H9 (cell line): ENCODE results near the gene FKBP8. TPM values are rescaled to one million over a fixed set of nuclear protein-coding genes. Genes with fewer than 3 reads are reported as not detected.

Source experiments
- DNase-seq: peaks from one replicate; pipeline ENCODE4 v3.0.0-alpha.2; 2017
- H2AFZ ChIP-seq: one replicate; pipeline ENCODE4 v1.6.1; 2013; ENCODE audit warnings: mild to moderate bottlenecking, low read length, control low read depth, moderate library complexity
- H2AK5ac ChIP-seq: 2 replicates; pipeline ENCODE4 v1.6.1; 2013; ENCODE audit warnings: low read length, control low read depth, mixed read lengths; ENCODE audit not compliant: insufficient read length
- H2BK120ac ChIP-seq: one replicate; pipeline ENCODE4 v1.6.1; 2013; ENCODE audit warnings: low read depth, mild to moderate bottlenecking, low read length, control low read depth, inconsistent platforms; ENCODE audit not compliant: poor library complexity, severe bottlenecking
- H2BK12ac ChIP-seq: 2 replicates; pipeline ENCODE4 v1.6.1; 2013; ENCODE audit warnings: low read length, control low read depth, mixed read lengths, low read depth; ENCODE audit not compliant: insufficient read length
- H2BK15ac ChIP-seq: 2 replicates; pipeline ENCODE4 v1.6.1; 2013; ENCODE audit warnings: low read depth, low read length, control low read depth
- H2BK20ac ChIP-seq: one replicate; pipeline ENCODE4 v1.6.1; 2013; ENCODE audit warnings: low read depth, mild to moderate bottlenecking, low read length, control low read depth, inconsistent platforms; ENCODE audit not compliant: poor library complexity, severe bottlenecking
- H2BK5ac ChIP-seq: 2 replicates; pipeline ENCODE4 v1.6.1; 2013; ENCODE audit warnings: low read length, control low read depth, mixed read lengths; ENCODE audit not compliant: insufficient read length
- H3K14ac ChIP-seq: 2 replicates; pipeline ENCODE4 v1.6.1; 2013; ENCODE audit warnings: low read length, control low read depth; ENCODE audit not compliant: insufficient read depth
- H3K18ac ChIP-seq: 2 replicates; pipeline ENCODE4 v1.6.1; 2013; ENCODE audit warnings: low read depth, mild to moderate bottlenecking, mixed read lengths, low read length, control low read depth; ENCODE audit not compliant: insufficient read length
- H3K23ac ChIP-seq: 2 replicates; pipeline ENCODE4 v1.6.1; 2013; ENCODE audit warnings: low read length, control low read depth, mixed read lengths, low read depth; ENCODE audit not compliant: insufficient read length
- H3K23me2 ChIP-seq: 2 replicates; pipeline ENCODE4 v1.6.1; 2013; ENCODE audit warnings: low read depth, mild to moderate bottlenecking, mixed read lengths, low read length, control low read depth; ENCODE audit not compliant: insufficient read length, poor library complexity, severe bottlenecking
- H3K27ac ChIP-seq: 2 replicates; pipeline ENCODE4 v1.5.1; 2013; ENCODE audit warnings: low read length, control low read depth, mixed read lengths, low read depth; ENCODE audit not compliant: insufficient read length
- H3K27me3 ChIP-seq: 2 replicates; pipeline ENCODE4 v1.6.1; 2013; ENCODE audit warnings: low read length, control low read depth, inconsistent platforms; ENCODE audit not compliant: insufficient read depth
- H3K4ac ChIP-seq: 2 replicates; pipeline ENCODE4 v1.6.1; 2013; ENCODE audit warnings: low read depth, mild to moderate bottlenecking, control low read depth, inconsistent platforms, low read length, moderate library complexity
- H3K4me1 ChIP-seq: 2 replicates; pipeline ENCODE4 v1.6.1; 2013; ENCODE audit warnings: low read length, control low read depth, inconsistent platforms; ENCODE audit not compliant: insufficient read depth
- H3K4me2 ChIP-seq: 2 replicates; pipeline ENCODE4 v1.6.1; 2013; ENCODE audit warnings: low read length, control low read depth, mixed read lengths; ENCODE audit not compliant: insufficient read length, insufficient read depth
- H3K56ac ChIP-seq: 2 replicates; pipeline ENCODE4 v1.6.1; 2013; ENCODE audit warnings: low read depth, mild to moderate bottlenecking, mixed read lengths, low read length, control low read depth; ENCODE audit not compliant: insufficient read length
- H3K79me1 ChIP-seq: 2 replicates; pipeline ENCODE4 v1.6.1; 2013; ENCODE audit warnings: low read depth, mild to moderate bottlenecking, moderate library complexity, low read length, control low read depth, inconsistent platforms; ENCODE audit not compliant: insufficient read depth, poor library complexity, severe bottlenecking
- H3K79me2 ChIP-seq: 2 replicates; pipeline ENCODE4 v1.6.1; 2013; ENCODE audit warnings: low read length, control low read depth, inconsistent platforms; ENCODE audit not compliant: insufficient read depth
- H3K9ac ChIP-seq: 2 replicates; pipeline ENCODE4 v1.6.1; 2013; ENCODE audit warnings: low read length, control low read depth, mixed read lengths; ENCODE audit not compliant: insufficient read length; ENCODE audit errors: extremely low read depth
- H3K9me3 ChIP-seq: one replicate; pipeline ENCODE4 v1.6.1; 2013; ENCODE audit warnings: low read depth, low read length, inconsistent platforms; ENCODE audit not compliant: control insufficient read depth
- H3T11ph ChIP-seq: one replicate; pipeline ENCODE4 v1.6.1; 2013; ENCODE audit warnings: mild to moderate bottlenecking, low read length, control low read depth, inconsistent platforms
- H4K20me1 ChIP-seq: one replicate; pipeline ENCODE4 v1.6.1; 2013; ENCODE audit not compliant: control insufficient read depth, insufficient read length, insufficient read depth
- H4K5ac ChIP-seq: 2 replicates; pipeline ENCODE4 v1.6.1; 2013; ENCODE audit warnings: low read depth, mild to moderate bottlenecking, mixed read lengths, low read length, control low read depth; ENCODE audit not compliant: insufficient read length
- H4K8ac ChIP-seq: replicated peaks from 2 replicates; pipeline ENCODE4 v1.6.1; 2013; ENCODE audit warnings: low read length, control low read depth, mixed read lengths, low read depth; ENCODE audit not compliant: insufficient read length
- H4K91ac ChIP-seq: 2 replicates; pipeline ENCODE4 v1.6.1; 2013; ENCODE audit warnings: low read depth, mild to moderate bottlenecking, moderate library complexity, mixed read lengths, low read length, control low read depth; ENCODE audit not compliant: insufficient read length
- H3K27ac Mint-ChIP-seq, 3 experiments: 2 replicates in 2 of 3; 3 replicates in 1 of 3; pipeline ENCODE4 v1.8.0; 2020 to 2021; ENCODE audit warnings: mixed read lengths in 3 of 3, mild to moderate bottlenecking in 1 of 3, moderate library complexity in 1 of 3
- H3K27me3 Mint-ChIP-seq: 2 replicates; pipeline ENCODE4 v1.8.0; 2021; ENCODE audit warnings: low read depth, mild to moderate bottlenecking, moderate library complexity, mixed read lengths
- H3K36me3 Mint-ChIP-seq, 3 experiments: 2 replicates in 2 of 3; 3 replicates in 1 of 3; pipeline ENCODE4 v1.8.0; 2020 to 2021; ENCODE audit warnings: low read depth in 3 of 3, mixed read lengths in 3 of 3; ENCODE audit not compliant: insufficient read depth in 1 of 3
- H3K4me1 Mint-ChIP-seq, 2 experiments: 2 replicates each; pipeline ENCODE4 v1.8.0; 2020; ENCODE audit warnings: mixed read lengths in 2 of 2
- H3K4me3 Mint-ChIP-seq, 2 experiments: 2 replicates in 1 of 2; 3 replicates in 1 of 2; pipeline ENCODE4 v1.8.0; 2020 to 2021; ENCODE audit warnings: mild to moderate bottlenecking in 2 of 2, mixed read lengths in 2 of 2, moderate library complexity in 1 of 2
- H3K9me3 Mint-ChIP-seq, 2 experiments: 2 replicates in 1 of 2; 3 replicates in 1 of 2; pipeline ENCODE4 v1.8.0; 2020; ENCODE audit warnings: mild to moderate bottlenecking in 2 of 2, mixed read lengths in 2 of 2, moderate library complexity in 1 of 2
- WGBS: extraction: QIAGEN DNeasy Blood & Tissue Kit; methylation state at CpG from one replicate; pipeline ENCODE4 v1.1.7; 2013; ENCODE audit warnings: missing lambda C conversion rate, low lambda C conversion rate, mixed read lengths; ENCODE audit not compliant: insufficient read length; ENCODE audit errors: extremely low coverage; 5-methylcytosine and 5-hydroxymethylcytosine counted together
- total RNA-seq: library from RNA; stranded (reverse); gene quantifications from 2 replicates; pipeline ENCODE4 v1.2.1, GENCODE V29; 2021
- TF ChIP-seq, protein P1 (sequence below): fragments of 200-600 bp; sonication (generic); conservative IDR thresholded peaks from 3 replicates; pipeline ENCODE4 v1.8.0; 2021; ENCODE audit warnings: antibody characterized with exemption, mild to moderate bottlenecking

FKBP8 gene
- total RNA-seq, 1 experiment from 2014 or later, result 308 TPM

DNA sequence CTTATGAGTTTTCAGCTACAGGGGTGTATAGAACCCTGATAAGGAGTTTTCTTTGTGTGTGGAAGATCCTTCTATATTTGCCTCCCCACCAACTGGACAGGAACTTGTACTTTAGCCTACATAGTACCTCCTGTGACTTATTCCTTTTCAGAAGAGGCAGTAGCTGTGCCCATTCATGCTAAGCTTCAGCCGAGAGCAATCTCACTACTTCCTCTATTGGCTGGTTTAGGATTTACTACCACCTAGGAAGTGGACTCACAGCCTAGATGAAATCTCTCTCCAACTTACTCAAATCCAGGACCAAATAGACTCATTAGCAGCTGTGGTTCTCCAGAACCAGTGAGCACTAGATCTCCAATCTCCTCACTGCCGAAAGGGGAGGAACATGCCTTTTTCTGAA is 42.9 kb upstream of the FKBP8 start:
- no peak overlapping the region for H3K56ac ChIP-seq
- Mint-ChIP-seq H3K36me3 (peaks cover 3 to 8% (median 5%) of the 10 kb centered on the region in 3 experiments; a peak in 6 of 7 replicates), H3K4me1 (peaks cover 20 to 22% of the 10 kb centered on the region in 2 experiments), H3K4me3 (no peak overlapping the region), H3K27me3 (peaks cover 8% of the 10 kb centered on the region), H3K9me3 (no peaks in the 10 kb centered on the region; a peak in 1 of 5 replicates), H3K27ac (no peak overlapping the region)
- H3K79me2 ChIP-seq, result no peaks in the 10 kb centered on the region
- no peak overlapping the region for H2BK12ac ChIP-seq
- no peak overlapping the region for H3K27ac ChIP-seq
- DNase-seq, result no peak
- H4K20me1 ChIP-seq, result no peaks in the 10 kb centered on the region
- WGBS, result no CpG with 5 or more reads among the region's 2 CpGs
- no peak overlapping the region for H3K23ac ChIP-seq
- H3K14ac ChIP-seq, result no peak overlapping the region
- H2BK15ac ChIP-seq, result no peak overlapping the region
- H3T11ph ChIP-seq, result no peak overlapping the region
- H2AK5ac ChIP-seq, result no peak overlapping the region
- no peak overlapping the region for H2BK5ac ChIP-seq
- no peak overlapping the region for H3K18ac ChIP-seq
- H3K27me3 ChIP-seq, result no peaks in the 10 kb centered on the region
- H3K79me1 ChIP-seq, result no peaks in the 10 kb centered on the region
- TF ChIP-seq, protein P1, sequence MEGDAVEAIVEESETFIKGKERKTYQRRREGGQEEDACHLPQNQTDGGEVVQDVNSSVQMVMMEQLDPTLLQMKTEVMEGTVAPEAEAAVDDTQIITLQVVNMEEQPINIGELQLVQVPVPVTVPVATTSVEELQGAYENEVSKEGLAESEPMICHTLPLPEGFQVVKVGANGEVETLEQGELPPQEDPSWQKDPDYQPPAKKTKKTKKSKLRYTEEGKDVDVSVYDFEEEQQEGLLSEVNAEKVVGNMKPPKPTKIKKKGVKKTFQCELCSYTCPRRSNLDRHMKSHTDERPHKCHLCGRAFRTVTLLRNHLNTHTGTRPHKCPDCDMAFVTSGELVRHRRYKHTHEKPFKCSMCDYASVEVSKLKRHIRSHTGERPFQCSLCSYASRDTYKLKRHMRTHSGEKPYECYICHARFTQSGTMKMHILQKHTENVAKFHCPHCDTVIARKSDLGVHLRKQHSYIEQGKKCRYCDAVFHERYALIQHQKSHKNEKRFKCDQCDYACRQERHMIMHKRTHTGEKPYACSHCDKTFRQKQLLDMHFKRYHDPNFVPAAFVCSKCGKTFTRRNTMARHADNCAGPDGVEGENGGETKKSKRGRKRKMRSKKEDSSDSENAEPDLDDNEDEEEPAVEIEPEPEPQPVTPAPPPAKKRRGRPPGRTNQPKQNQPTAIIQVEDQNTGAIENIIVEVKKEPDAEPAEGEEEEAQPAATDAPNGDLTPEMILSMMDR, result no peak
- H3K4me2 ChIP-seq, result no peak overlapping the region
- peaks cover 2% of the 10 kb centered on the region; the same call in 1 of the 2 replicates for H3K4me1 ChIP-seq
- no peak overlapping the region for H2AFZ ChIP-seq
- H3K23me2 ChIP-seq, result peaks cover 15% of the 10 kb centered on the region
- no peak overlapping the region for H2BK120ac ChIP-seq
- no peaks in the 10 kb centered on the region for H3K9me3 ChIP-seq
- H4K8ac ChIP-seq, result no peak overlapping the region
- no peak overlapping the region for H3K4ac ChIP-seq
- H2BK20ac ChIP-seq, result no peak overlapping the region
- no peak overlapping the region for H4K5ac ChIP-seq
- no peak overlapping the region for H3K9ac ChIP-seq
- no peak overlapping the region for H4K91ac ChIP-seq
